Large intestine (tissue), 12 donors: ENCODE results near the gene CBX2. TPM values are rescaled to one million over a fixed set of nuclear protein-coding genes. Genes with fewer than 3 reads are reported as not detected.
A peak's percentile ranks its signal among the peaks of the same experiment; 100 is the strongest.

Experiments
- DNase-seq, 2 donors: peaks; one replicate each; pipeline versions ENCODE4 v3.0.0 to v3.0.0-alpha.2; 2013
- H3K27ac ChIP-seq: one replicate; pipeline ENCODE4 v1.5.1; 2013; ENCODE audit warnings: low read length
- H3K27me3 ChIP-seq: 2 replicates; pipeline ENCODE4 v1.6.1; 2013; ENCODE audit warnings: low read length; ENCODE audit not compliant: control insufficient read depth, insufficient read depth
- H3K36me3 ChIP-seq: 2 replicates; pipeline ENCODE4 v1.6.1; 2013; ENCODE audit warnings: low read length; ENCODE audit not compliant: control insufficient read depth, insufficient read depth
- H3K4me1 ChIP-seq: one replicate; pipeline ENCODE4 v1.6.1; 2013; ENCODE audit warnings: low read length; ENCODE audit not compliant: control insufficient read depth, insufficient read depth
- H3K4me3 ChIP-seq: one replicate; pipeline ENCODE4 v1.5.1; 2013; ENCODE audit warnings: low read length
- H3K9me3 ChIP-seq: one replicate; pipeline ENCODE4 v1.6.1; 2013; ENCODE audit warnings: mild to moderate bottlenecking, low read depth, low read length, moderate library complexity; ENCODE audit not compliant: control insufficient read depth
- WGBS: methylation state at CpG from one replicate; pipeline ENCODE4 v1.1.5; 2013; ENCODE audit warnings: low lambda C conversion rate; ENCODE audit not compliant: insufficient coverage; 5-methylcytosine and 5-hydroxymethylcytosine counted together
- long read RNA-seq, 11 donors: transcript quantifications; one replicate each; lab custom pipeline, GENCODE V29; 2026
- polyA plus RNA-seq: library from polyadenylated mRNA; unstranded; fragments of 120-200 nt; gene quantifications from one replicate; pipeline ENCODE4 v1.2.1, GENCODE V29; 2013

The CBX2 gene
- 14.4 TPM for polyA plus RNA-seq
- long read RNA-seq, donor 1, full-length matches to known transcripts = 3 of 3 reads
- long read RNA-seq, donor 1, partial matches to known transcripts = 0 of 3 reads
- long read RNA-seq, donor 1, other reads (novel, unspliced or antisense) = 0 of 3 reads
- long read RNA-seq, donor 2, full-length matches to known transcripts = 6 of 6 reads
- long read RNA-seq, donor 2, partial matches to known transcripts = 0 of 6 reads
- long read RNA-seq, donor 2, other reads (novel, unspliced or antisense) = 0 of 6 reads
- long read RNA-seq, donor 3 = 0 reads
- long read RNA-seq, donor 4 = 0 reads
- long read RNA-seq, donor 5, full-length matches to known transcripts = 7 of 7 reads
- long read RNA-seq, donor 5, partial matches to known transcripts = 0 of 7 reads
- long read RNA-seq, donor 5, other reads (novel, unspliced or antisense) = 0 of 7 reads
- long read RNA-seq, donor 6, full-length matches to known transcripts = 2 of 2 reads
- long read RNA-seq, donor 6, partial matches to known transcripts = 0 of 2 reads
- long read RNA-seq, donor 6, other reads (novel, unspliced or antisense) = 0 of 2 reads
- long read RNA-seq, donor 7, full-length matches to known transcripts = 3 of 3 reads
- long read RNA-seq, donor 7, partial matches to known transcripts = 0 of 3 reads
- long read RNA-seq, donor 7, other reads (novel, unspliced or antisense) = 0 of 3 reads
- long read RNA-seq, donor 8, full-length matches to known transcripts = 6 of 6 reads
- long read RNA-seq, donor 8, partial matches to known transcripts = 0 of 6 reads
- long read RNA-seq, donor 8, other reads (novel, unspliced or antisense) = 0 of 6 reads
- long read RNA-seq, donor 9, full-length matches to known transcripts = 5 of 5 reads
- long read RNA-seq, donor 9, partial matches to known transcripts = 0 of 5 reads
- long read RNA-seq, donor 9, other reads (novel, unspliced or antisense) = 0 of 5 reads
- long read RNA-seq, donor 10, full-length matches to known transcripts = 9 of 9 reads
- long read RNA-seq, donor 10, partial matches to known transcripts = 0 of 9 reads
- long read RNA-seq, donor 10, other reads (novel, unspliced or antisense) = 0 of 9 reads
- long read RNA-seq, donor 11, full-length matches to known transcripts = 4 of 9 reads
- long read RNA-seq, donor 11, partial matches to known transcripts = 5 of 9 reads
- long read RNA-seq, donor 11, other reads (novel, unspliced or antisense) = 0 of 9 reads

DNA sequence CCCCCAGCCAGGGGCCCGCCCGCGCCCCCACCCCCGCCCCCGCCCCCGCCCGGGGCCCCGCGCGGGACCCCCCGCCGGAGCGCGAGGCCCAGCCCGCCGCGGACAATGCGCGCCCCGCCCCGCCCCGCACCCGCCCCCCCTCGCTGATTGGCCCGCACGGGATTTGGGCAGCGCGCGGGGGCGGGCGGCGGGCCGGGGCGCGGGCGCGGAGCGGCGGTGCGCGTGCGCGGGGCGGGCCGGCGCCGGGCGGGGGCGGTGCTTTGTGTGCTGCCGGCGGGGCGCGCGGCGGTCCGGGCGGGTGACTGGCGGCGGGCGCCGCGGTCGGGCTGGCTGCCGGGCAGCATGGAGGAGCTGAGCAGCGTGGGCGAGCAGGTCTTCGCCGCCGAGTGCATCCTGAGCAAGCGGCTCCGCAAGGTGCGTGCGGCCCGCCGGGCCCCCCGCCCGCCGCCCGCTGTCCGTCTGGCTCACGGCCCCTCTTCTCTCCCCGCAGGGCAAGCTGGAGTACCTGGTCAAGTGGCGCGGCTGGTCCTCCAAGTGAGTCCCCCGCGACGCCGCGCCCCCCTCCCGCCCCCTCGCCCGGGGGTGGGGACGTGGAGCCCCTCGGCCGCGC is at the start of gene CBX2:
Gene CBX2, plus strand, starts transcription at position 255 of the 610 bp plus-strand sequence. Its CDS starts 88 bp downstream, at position 343.
- DNase-seq = peak; percentile 58 to 80
- H3K9me3 ChIP-seq = no peaks in the 10 kb centered on the region
- H3K36me3 ChIP-seq = peaks cover 9% of the 10 kb centered on the region
- WGBS = no CpG with 5 or more reads among the region's 96 CpGs
- H3K27ac ChIP-seq = peak within 1 kb of the TSS; percentile 44
- H3K4me1 ChIP-seq = peaks cover 34% of the 10 kb centered on the region
- H3K4me3 ChIP-seq = peak within 1 kb of the TSS; percentile 58
- no peaks in the 10 kb centered on the region for H3K27me3 ChIP-seq

DNA sequence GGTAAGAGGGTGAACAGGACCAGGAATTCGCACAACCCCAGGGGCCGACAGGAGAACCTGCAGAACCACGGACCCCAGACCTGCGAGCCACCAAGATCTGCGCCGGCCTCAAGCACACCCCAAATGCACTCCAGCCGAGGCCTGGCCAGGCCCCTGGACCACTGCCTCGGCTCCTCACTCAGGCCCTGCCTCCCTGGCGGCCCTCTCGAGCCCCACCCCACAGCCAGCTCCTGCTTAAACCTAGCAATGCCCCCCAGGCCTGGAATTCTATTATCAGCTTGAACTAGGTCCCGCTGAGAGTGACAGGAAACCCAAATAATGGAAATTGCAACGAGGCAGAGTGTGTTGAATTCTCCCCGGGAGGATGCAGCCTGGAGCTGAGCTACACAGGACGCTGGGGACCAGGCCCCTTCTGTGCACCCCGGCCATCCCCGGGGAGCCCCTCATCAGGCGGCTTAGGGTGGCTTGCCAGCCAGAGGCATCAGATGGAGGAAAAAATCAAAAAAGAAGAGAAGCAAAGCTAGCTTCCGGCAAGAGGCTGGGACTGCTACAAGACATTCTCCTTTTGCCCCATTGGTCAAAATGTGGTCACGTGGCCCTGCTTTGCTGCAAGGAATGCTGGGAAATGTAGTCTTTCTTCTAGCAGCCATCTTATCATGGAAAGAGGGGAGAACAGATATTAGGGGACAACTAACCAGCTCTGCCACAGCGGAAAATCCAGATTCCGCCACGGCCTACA is 49.6 kb upstream of the CBX2 start:
- H3K9me3 ChIP-seq = peaks cover 20% of the 10 kb centered on the region
- WGBS = no CpG with 5 or more reads among the region's 22 CpGs
- peaks cover 44% of the 10 kb centered on the region for H3K4me1 ChIP-seq
- H3K27ac ChIP-seq = peak overlapping the region; percentile 28
- H3K36me3 ChIP-seq = peaks cover under 1% of the 10 kb centered on the region
- H3K4me3 ChIP-seq = peak overlapping the region; percentile 33
- DNase-seq = peak; percentile 89 to 90
- no peaks in the 10 kb centered on the region for H3K27me3 ChIP-seq

DNA sequence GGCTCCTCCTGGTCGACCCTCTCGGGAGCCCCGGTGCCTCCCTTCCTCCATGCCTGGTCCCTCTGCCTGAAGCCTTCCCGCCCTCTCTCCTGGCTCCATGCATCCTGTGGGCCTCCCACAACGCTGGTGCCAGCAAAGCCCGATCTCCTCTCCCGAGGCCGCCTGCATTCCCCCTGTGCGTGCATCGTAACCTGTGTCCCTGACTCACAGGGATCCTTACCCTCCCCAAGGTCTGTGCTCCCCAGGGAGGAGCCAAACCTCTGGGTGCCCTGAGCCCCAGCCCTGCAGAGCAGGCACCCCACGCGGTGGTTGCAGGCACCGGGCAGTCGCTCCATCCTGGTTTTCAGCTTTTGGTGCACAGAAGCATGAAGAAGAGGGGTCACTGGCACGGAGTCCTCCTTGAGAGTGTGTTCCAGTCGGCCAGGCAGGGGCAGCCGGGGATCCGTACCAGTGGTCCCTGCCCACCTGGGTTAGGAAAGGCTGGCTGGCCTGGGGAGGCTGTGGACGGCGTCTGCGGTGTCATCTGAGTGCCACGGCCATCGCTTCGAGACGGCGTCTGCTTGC is 49.0 kb upstream of the CBX2 start:
- no peaks in the 10 kb centered on the region for H3K27me3 ChIP-seq
- no peak for DNase-seq
- peak overlapping the region; percentile 33 for H3K4me3 ChIP-seq
- no peak overlapping the region for H3K27ac ChIP-seq
- no CpG with 5 or more reads among the region's 26 CpGs for WGBS
- peaks cover 26% of the 10 kb centered on the region for H3K9me3 ChIP-seq
- peaks cover 48% of the 10 kb centered on the region for H3K4me1 ChIP-seq
- H3K36me3 ChIP-seq = peaks cover 6% of the 10 kb centered on the region

DNA sequence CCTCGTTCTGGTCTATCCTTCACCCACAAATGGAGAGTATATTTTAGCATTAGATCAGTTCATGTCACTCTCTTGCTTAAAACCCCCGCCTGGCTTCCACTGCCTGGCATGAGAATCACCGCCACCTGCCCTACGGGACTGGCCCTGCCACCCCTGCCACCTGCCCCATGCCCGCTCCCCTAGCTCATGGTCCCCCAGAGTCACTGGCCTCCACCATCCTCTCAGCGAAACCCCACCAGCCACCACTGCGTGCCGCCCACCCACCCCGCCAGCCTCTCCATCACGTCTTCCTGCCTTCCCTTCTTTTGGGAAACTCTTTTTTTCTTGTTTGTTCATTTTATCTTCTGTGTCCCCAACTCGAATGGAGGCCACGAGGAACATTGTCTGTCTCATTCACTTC is 48.2 kb upstream of the CBX2 start:
- H3K4me1 ChIP-seq = peaks cover 48% of the 10 kb centered on the region
- H3K4me3 ChIP-seq = no peak overlapping the region
- peaks cover 27% of the 10 kb centered on the region for H3K9me3 ChIP-seq
- peak overlapping the region; percentile 84 for H3K27ac ChIP-seq
- 82% methylated on average over 2 of the region's 12 CpGs for WGBS
- H3K27me3 ChIP-seq = no peaks in the 10 kb centered on the region
- peaks cover 8% of the 10 kb centered on the region for H3K36me3 ChIP-seq
- no peak for DNase-seq

DNA sequence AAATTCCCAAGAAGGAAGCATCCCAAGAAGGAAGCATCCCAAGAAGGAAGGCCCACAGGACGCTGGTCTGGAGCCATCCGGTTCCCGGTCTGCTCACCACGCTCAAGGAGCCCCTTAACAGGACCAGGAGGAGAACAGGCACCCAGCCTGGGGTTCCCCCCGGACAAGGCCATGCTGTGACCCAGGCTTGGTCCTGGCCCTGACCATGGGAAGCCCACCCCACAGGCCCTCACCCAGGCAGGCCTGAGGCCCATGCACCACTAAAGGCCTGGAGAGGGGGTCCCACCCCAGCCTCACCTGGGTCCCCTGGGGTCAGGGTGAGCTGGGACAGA is 47.5 kb upstream of the CBX2 start:
- Histone ChIP-seq H3K4me1 (peaks cover 48% of the 10 kb centered on the region), H3K36me3 (peaks cover 14% of the 10 kb centered on the region), H3K27ac (peak overlapping the region; percentile 84), H3K27me3 (no peaks in the 10 kb centered on the region), H3K4me3 (peak overlapping the region; percentile 59), H3K9me3 (peaks cover 33% of the 10 kb centered on the region)
- no peak for DNase-seq
- no CpG with 5 or more reads among the region's 5 CpGs for WGBS

DNA sequence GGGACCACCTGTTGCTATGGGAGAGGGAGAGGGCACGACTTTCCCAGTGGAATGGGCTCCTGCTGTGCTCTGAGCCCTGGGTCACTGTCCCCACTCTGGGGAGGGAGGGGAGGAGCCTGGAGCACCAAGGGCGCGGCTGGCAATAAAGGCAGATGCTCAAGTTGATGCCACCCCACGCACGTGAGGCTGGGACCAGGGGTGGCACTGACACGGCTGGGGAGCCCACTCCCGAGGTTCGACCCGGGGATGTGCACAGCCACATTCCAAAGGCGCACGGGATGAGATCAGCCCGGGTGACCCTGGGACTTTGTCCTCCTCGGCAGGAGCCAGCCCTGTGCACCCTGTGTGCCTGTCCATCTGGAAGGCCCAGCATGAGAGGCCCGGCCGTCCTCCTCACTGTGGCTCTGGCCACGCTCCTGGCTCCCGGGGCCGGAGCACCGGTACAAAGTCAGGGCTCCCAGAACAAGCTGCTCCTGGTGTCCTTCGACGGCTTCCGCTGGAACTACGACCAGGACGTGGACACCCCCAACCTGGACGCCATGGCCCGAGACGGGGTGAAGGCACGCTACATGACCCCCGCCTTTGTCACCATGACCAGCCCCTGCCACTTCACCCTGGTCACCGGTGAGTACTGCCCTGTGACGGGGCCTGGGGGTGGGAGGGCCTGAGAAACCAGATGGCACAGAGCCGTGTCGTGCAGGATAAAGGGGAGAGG is 47.0 kb upstream of the CBX2 start, which contains the start of gene ENPP7:
Gene ENPP7, plus strand, starts transcription at position 175 of the 715 bp plus-strand sequence. Its CDS starts 197 bp downstream, at position 372.
- WGBS = no CpG with 5 or more reads among the region's 33 CpGs
- DNase-seq = peak; percentile 90 to 91
- no peaks in the 10 kb centered on the region for H3K27me3 ChIP-seq
- peaks cover 35% of the 10 kb centered on the region for H3K9me3 ChIP-seq
- peak within 1 kb of the TSS; percentile 59 for H3K4me3 ChIP-seq
- H3K27ac ChIP-seq = peak within 1 kb of the TSS; percentile 84
- peaks cover 18% of the 10 kb centered on the region for H3K36me3 ChIP-seq
- H3K4me1 ChIP-seq = peaks cover 48% of the 10 kb centered on the region

DNA sequence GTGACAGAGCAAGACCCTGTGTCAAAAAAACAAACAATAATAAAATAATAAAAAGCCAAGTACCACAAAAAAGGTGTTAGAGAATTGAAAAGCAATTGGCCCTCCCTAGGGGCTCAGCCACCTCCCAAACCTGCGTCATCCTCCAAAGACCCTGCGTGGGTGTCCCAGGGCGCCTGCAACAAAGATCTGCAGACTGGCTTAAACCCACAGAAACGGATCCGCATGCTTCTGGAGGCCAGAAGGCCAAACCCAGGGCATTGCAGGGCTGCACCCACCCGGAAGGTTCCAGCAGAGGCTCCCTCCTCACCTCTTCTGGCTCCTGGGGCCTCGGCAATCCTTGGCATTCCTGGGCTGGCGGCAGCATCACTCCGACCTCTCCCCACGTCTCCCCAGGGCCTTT is 45.7 kb upstream of the CBX2 start:
- H3K27ac ChIP-seq = peak overlapping the region; percentile 80
- WGBS = no CpG with 5 or more reads among the region's 10 CpGs

DNA sequence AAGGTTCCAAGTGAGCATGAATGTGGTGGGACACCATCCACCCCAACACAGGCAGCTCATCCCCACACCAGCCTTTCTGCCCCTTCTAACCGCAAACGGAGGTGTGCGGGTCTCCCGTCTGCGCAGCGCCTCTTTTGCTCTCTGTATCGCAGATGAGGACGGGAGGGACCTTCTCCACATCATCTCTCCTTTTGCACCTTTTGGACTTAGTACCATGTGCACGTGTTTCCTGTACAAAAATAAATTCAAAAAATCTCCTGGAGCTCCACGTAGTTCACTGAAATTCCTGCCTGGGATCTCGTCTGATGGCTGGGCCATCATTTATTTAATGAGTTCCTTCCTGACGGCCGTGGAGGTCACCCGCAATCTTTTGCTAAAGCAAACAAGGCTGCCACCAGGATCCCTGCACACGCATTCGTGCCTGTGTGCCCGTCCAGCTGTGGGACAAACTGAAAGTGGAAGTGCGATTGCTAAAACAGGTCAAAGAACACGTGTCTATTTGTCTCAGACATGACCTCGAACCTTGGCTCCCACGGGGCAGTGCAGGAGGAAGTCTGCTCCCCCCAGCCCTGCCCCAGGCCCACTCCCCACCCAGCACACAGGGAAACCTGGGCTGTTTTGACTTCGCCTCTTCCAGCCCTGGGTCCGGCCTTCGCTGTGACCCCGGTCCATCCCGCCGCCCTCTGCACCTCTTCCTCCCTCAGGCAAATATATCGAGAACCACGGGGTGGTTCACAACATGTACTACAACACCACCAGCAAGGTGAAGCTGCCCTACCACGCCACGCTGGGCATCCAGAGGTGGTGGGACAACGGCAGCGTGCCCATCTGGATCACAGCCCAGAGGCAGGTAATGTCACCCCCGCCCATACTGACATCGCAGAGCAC is 44.9 kb upstream of the CBX2 start:
- Histone ChIP-seq H3K27ac (peak overlapping the region; percentile 80), H3K9me3 (peaks cover 41% of the 10 kb centered on the region), H3K4me1 (peaks cover 55% of the 10 kb centered on the region), H3K27me3 (no peaks in the 10 kb centered on the region), H3K4me3 (peak overlapping the region; percentile 48), H3K36me3 (peaks cover 34% of the 10 kb centered on the region)
- 33% methylated on average over 3 of the region's 35 CpGs for WGBS
- DNase-seq = peak; percentile 72 to 89

More for the DNA sequence above, 45.7 kb upstream of the CBX2 start:
- H3K36me3 ChIP-seq = peaks cover 29% of the 10 kb centered on the region
- peaks cover 53% of the 10 kb centered on the region for H3K4me1 ChIP-seq
- no peaks in the 10 kb centered on the region for H3K27me3 ChIP-seq
- peaks cover 40% of the 10 kb centered on the region for H3K9me3 ChIP-seq
- DNase-seq = no peak
- peak overlapping the region; percentile 48 for H3K4me3 ChIP-seq
